Mucosa of rectum (tissue), 2 donors: ENCODE measurements around the gene SEMA7A.
A peak's percentile ranks its signal among the peaks of the same experiment; 100 is the strongest.

Source experiments
- H3K27ac ChIP-seq, 2 donors: one replicate each; pipeline ENCODE4 v1.7.0; 2013; ENCODE audit warnings: inconsistent platforms in 2 of 2, low read depth in 2 of 2, low read length in 2 of 2
- H3K27me3 ChIP-seq, 2 donors: one replicate each; pipeline ENCODE4 v1.7.0; 2013; ENCODE audit warnings: low read length in 2 of 2; ENCODE audit not compliant: control insufficient read depth in 2 of 2, insufficient read depth in 2 of 2
- H3K36me3 ChIP-seq, 2 donors: one replicate each; pipeline ENCODE4 v1.7.0; 2013; ENCODE audit warnings: low read length in 2 of 2; ENCODE audit not compliant: control insufficient read depth in 2 of 2, insufficient read depth in 2 of 2
- H3K4me1 ChIP-seq, 2 donors: one replicate each; pipeline ENCODE4 v1.7.0; 2013; ENCODE audit warnings: low read length in 2 of 2, mild to moderate bottlenecking in 1 of 2; ENCODE audit not compliant: control insufficient read depth in 2 of 2, insufficient read depth in 2 of 2
- H3K4me3 ChIP-seq, 2 donors: one replicate each; pipeline ENCODE4 v1.7.0; 2013; ENCODE audit warnings: low read length in 2 of 2
- H3K9ac ChIP-seq, 2 donors: one replicate each; pipeline ENCODE4 v1.7.0; 2013; ENCODE audit warnings: low read length in 2 of 2, low read depth in 1 of 2, mild to moderate bottlenecking in 1 of 2
- H3K9me3 ChIP-seq, 2 donors: one replicate each; pipeline ENCODE4 v1.7.0; 2013; ENCODE audit warnings: low read length in 2 of 2; ENCODE audit not compliant: control insufficient read depth in 2 of 2
- donor health status: healthy.
- donor health status: Normal muscosa, but diverticular disease.

The SEMA7A gene

DNA sequence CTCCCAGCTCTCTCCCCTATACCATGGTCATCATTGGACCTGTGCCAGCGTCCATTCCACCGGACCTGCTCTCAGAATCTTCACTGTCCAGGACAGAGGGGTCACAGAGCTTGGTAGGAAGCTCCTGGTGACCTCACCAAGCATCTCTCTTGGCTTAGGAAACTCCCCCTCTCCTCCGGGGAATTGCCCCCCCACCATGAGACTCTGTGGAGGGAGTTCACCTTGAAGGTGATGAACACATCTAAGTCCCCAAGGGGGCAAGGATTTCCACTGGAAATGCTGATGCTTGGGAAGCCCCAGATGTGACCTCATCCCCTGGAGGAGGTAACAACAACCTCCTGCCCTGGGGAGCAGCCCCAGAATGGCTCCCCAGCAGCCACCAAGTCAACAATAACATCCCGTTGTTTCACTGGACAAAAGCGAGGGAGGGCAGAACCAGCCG lies 3.2 kb downstream of the SEMA7A start:
- H3K9ac ChIP-seq, result no peak overlapping the region
- H3K36me3 ChIP-seq, result no peaks in the 10 kb centered on the region
- peaks cover 7 to 13% of the 10 kb centered on the region in 2 donors for H3K4me1 ChIP-seq
- H3K27me3 ChIP-seq, result peaks cover 7 to 24% of the 10 kb centered on the region in 2 donors
- H3K9me3 ChIP-seq, result no peaks in the 10 kb centered on the region
- no peak overlapping the region for H3K27ac ChIP-seq
- H3K4me3 ChIP-seq, result no peak overlapping the region

DNA sequence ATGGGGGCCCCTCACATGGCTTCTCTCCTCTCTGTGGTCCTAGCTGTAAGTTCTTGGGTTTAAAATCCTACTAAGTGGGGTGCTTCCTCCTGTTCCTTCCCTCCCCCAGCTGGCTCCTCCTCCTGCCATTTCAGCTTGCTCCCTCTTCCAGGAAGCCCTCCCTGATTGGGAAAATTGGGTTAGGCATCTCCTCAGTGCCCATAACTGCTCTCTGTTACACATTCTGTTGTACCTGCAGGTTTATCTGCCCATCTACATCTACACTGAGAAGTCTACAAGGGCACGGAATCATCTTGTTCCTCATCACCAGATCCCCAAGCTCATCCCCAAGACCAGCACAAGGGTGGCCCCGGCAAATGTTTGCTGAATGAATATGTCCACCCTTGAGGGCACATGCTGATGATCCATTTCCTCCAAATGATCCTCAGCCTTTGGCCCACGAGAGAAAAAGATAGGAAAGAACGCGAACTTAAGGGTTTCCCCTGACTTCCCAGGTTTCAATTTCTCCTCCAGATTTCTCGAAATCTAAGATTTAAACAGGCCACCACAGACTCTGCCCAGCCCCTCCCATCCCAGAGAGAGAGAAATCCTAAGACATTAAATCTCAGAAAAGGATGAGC lies 3.9 kb downstream of the SEMA7A start:
- Histone ChIP-seq H3K9me3 (no peaks in the 10 kb centered on the region), H3K4me3 (peak overlapping the region in 1 of 2 donors; percentile 26), H3K9ac (no peak overlapping the region), H3K36me3 (no peaks in the 10 kb centered on the region), H3K27ac (peak overlapping the region in 1 of 2 donors; percentile 43), H3K27me3 (peaks cover 7 to 24% of the 10 kb centered on the region in 2 donors), H3K4me1 (peaks cover 7 to 13% of the 10 kb centered on the region in 2 donors)

- Histone ChIP-seq H3K9ac (no peak overlapping the region), H3K4me1 (peaks cover 4 to 13% of the 10 kb centered on the region in 2 donors), H3K27me3 (peaks cover 7 to 24% of the 10 kb centered on the region in 2 donors), H3K9me3 (no peaks in the 10 kb centered on the region), H3K36me3 (no peaks in the 10 kb centered on the region), H3K4me3 (peak overlapping the region in 1 of 2 donors; percentile 26), H3K27ac (peak overlapping the region; percentile 42 to 43)
These were observed 4.6 kb downstream of the SEMA7A start for GRCh38 chr15:74428970-74429780.

DNA sequence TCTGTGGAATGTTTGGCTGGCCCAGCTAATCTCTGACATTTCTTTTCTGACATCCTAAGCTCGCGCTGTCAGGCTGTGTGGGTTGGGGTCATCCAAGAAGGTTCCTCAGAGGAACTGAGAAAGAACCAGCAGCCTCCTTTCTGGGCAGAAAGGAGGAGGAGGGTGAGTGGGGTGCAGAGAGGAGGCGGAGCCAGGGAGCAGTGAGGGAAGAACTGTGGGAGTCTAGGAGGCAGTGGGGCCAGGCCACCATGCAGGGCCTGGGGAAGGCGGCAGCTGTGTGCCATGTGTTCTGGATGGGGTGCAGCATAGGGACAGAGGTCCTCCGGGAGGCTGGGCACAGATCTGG lies 5.3 kb downstream of the SEMA7A start:
- Histone ChIP-seq H3K9me3 (no peaks in the 10 kb centered on the region), H3K27ac (peak overlapping the region; percentile 42 to 43), H3K36me3 (no peaks in the 10 kb centered on the region), H3K27me3 (peaks cover 7 to 24% of the 10 kb centered on the region in 2 donors), H3K9ac (no peak overlapping the region), H3K4me3 (peak overlapping the region in 1 of 2 donors; percentile 15), H3K4me1 (peaks cover 3 to 12% of the 10 kb centered on the region in 2 donors)

DNA sequence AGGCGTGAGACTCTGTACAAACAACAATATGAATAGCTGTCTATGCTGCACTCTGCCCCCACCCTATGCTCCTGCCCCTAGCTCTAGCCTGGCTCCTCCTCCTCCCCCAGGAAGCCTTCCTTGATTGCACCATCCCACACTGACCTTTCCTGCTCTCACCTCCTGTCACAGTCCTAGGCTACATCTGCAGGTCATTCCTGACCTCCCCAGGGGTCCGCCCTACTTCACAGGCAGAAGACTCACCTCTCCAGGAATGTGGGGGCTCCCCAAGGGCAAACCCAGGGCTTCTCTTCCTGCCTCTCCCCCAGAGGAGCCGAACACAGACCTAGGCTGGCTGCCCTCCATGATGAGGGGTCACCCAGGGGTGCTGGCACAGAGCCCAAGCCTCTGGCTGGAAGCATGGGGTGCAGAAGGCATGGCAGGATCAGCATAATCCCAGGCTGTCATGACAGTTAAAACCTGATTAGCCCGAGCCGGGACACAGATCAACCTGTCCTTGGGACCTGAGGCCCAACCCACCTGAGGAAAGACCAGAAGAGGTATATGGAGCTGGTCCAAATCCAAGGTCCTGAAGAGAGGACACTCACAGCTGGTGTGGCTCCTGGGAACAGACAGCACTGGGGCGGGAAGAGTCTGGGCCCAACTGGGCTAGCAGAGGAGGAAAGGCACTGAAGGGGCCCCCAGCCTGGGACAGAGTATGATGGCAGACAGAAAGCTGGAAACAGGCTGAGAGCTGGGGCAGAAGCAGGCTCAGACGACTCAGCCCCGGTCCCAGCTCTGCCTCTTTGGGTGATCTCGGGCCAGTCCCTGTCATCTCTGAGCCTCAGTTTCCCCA lies 5.9 kb downstream of the SEMA7A start:
- Histone ChIP-seq H3K4me1 (peaks cover 3 to 11% of the 10 kb centered on the region in 2 donors), H3K4me3 (no peak overlapping the region), H3K36me3 (no peaks in the 10 kb centered on the region), H3K9ac (no peak overlapping the region), H3K27me3 (peaks cover 7 to 23% of the 10 kb centered on the region in 2 donors), H3K27ac (peak overlapping the region in 1 of 2 donors; percentile 42), H3K9me3 (no peaks in the 10 kb centered on the region)

- Histone ChIP-seq H3K27ac (no peak overlapping the region), H3K27me3 (peaks cover 5 to 12% of the 10 kb centered on the region in 2 donors), H3K4me3 (no peak overlapping the region), H3K4me1 (peaks cover 3 to 10% of the 10 kb centered on the region in 2 donors), H3K9ac (no peak overlapping the region), H3K9me3 (no peaks in the 10 kb centered on the region), H3K36me3 (no peaks in the 10 kb centered on the region)
These were observed 7.1 kb downstream of the SEMA7A start for GRCh38 chr15:74426404-74427281.

DNA sequence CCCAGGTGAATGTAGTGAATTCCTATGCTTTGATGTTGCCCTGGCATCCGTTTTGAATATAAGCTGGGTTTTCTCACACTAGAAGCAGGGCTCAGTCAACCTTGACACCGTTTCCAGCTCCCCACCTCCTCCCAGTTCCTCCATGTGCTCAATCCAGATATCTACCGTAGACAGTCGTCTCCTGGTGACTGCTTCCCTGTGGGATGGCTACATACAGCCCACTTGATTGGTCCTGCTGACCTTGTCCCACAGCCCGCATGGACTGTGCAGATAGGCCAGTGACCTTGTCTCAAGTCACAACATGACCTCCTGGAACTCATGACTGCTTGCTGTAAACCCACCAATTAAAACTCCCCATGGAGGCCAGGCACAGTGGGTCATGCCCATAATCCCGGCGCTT lies 8.1 kb downstream of the SEMA7A start:
- H3K4me3 ChIP-seq, result no peak overlapping the region
- no peaks in the 10 kb centered on the region for H3K36me3 ChIP-seq
- peaks cover 0 to 1% of the 10 kb centered on the region in 2 donors for H3K27me3 ChIP-seq
- H3K4me1 ChIP-seq, result peaks cover 3 to 8% of the 10 kb centered on the region in 2 donors
- no peak overlapping the region for H3K27ac ChIP-seq
- no peak overlapping the region for H3K9ac ChIP-seq
- no peaks in the 10 kb centered on the region for H3K9me3 ChIP-seq

DNA sequence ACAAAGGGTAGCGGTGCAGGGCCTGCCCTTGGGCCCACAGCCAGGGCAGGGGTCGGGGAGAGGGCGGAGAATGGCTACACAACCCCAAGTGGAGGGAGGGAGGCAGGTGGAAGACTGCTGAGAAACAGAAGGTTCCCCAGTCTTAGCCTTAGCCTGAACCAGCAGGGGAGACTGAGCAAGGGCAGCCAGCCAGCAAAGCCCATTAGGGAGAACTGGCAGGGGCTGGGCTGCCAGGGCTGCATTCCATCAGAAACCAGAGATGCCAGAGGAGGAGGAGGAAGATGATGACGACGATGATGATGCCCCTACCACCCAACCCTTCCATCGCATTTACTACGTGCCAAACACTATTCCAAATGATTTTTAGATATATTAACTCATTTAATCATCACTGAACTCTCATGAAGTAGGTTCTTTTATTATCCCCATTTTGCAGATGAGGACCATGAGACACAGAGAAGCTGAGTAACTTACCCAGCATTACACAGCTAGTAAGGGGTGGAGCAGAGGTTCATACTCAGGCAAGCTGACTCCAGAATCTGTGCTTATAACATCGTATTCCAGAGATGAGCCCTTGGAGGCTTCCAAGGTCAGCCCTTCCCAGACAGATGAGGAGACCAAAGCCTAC lies 8.7 kb downstream of the SEMA7A start:
- Histone ChIP-seq H3K36me3 (no peaks in the 10 kb centered on the region), H3K27ac (no peak overlapping the region), H3K9ac (no peak overlapping the region), H3K9me3 (no peaks in the 10 kb centered on the region), H3K4me3 (no peak overlapping the region), H3K4me1 (peaks cover 3 to 11% of the 10 kb centered on the region in 2 donors), H3K27me3 (no peaks in the 10 kb centered on the region)
